Hepatocyte (in vitro differentiated cells): Measurements from ENCODE around the gene USP10.

ENCODE experiments used
- CTCF ChIP-seq: fragments of 200-600 bp; sonication (generic); IDR thresholded peaks from 2 replicates; pipeline ENCODE4 v1.5.1; 2016; ENCODE audit warnings: antibody characterized with exemption, mild to moderate bottlenecking; ENCODE audit not compliant: poor library complexity
- EZH2 ChIP-seq: fragments of 200-600 bp; sonication (generic); IDR thresholded peaks from 2 replicates; pipeline ENCODE4 v1.6.1; 2016; ENCODE audit warnings: antibody characterized with exemption, mild to moderate bottlenecking, borderline replicate concordance
- EZH2phosphoT487 ChIP-seq: fragments of 200-600 bp; sonication (generic); IDR thresholded peaks from one replicate; pipeline ENCODE4 v1.6.1; 2018; ENCODE audit warnings: antibody characterized with exemption, mild to moderate bottlenecking, low read depth, moderate library complexity; ENCODE audit not compliant: unreplicated experiment, severe bottlenecking

- TF ChIP-seq CTCF: no peak
- TF ChIP-seq EZH2phosphoT487: no peak
- TF ChIP-seq EZH2: no peak
Observed at GRCh38 chr16:84660973-84661372, 38.8 kb upstream of the USP10 start.
